CD4-positive, alpha-beta T cell treated with Interferon alpha-2 for 1 hour (primary cell): ENCODE measurements around the gene MYOC.
"Not testable (repeated sequence)": the region's sequence is repeated elsewhere in the genome, so short reads cannot be mapped to it uniquely, and the experiment has no call there.

Experiments
- DNase-seq, 2 donors: peaks; one replicate each; pipeline ENCODE4 v3.0.0-alpha.2; 2020 to 2022

MYOC gene

GRCh38 chr1:171600862-171601261 is 51.6 kb downstream of the MYOC start:
- no peak for DNase-seq

GRCh38 chr1:171600310-171600709 is 52.2 kb downstream of the MYOC start:
- not testable (repeated sequence) for DNase-seq

- DNase-seq = no peak
These were observed 55.3 kb downstream of the MYOC start for GRCh38 chr1:171597203-171597602.

- DNase-seq = no peak
These were observed 55.8 kb downstream of the MYOC start for GRCh38 chr1:171596705-171597104.

GRCh38 chr1:171596119-171596518 is 56.4 kb downstream of the MYOC start:
- DNase-seq = no peak

- no peak for DNase-seq
These were observed 57.2 kb downstream of the MYOC start for GRCh38 chr1:171595324-171595723.

GRCh38 chr1:171590022-171590421 is 62.5 kb downstream of the MYOC start:
- DNase-seq = no peak

GRCh38 chr1:171588230-171588629 is 64.3 kb downstream of the MYOC start:
- no peak for DNase-seq

- no peak for DNase-seq
These were observed 66.8 kb downstream of the MYOC start for GRCh38 chr1:171585715-171586114.
